Vagina (tissue), 2 donors: ENCODE measurements around the gene KRT6A.
"Not testable (repeated sequence)": the region's sequence is repeated elsewhere in the genome, so short reads cannot be mapped to it uniquely, and the experiment has no call there.

Experiments
- POLR2A ChIP-seq, 2 donors: fragments of 450-650 bp; IDR thresholded peaks; one replicate each; pipeline ENCODE4 v1.6.1; 2017; ENCODE audit warnings: antibody characterized with exemption in 2 of 2, mild to moderate bottlenecking in 2 of 2, moderate library complexity in 2 of 2
- POLR2AphosphoS5 ChIP-seq, 2 donors: sonication (generic); formaldehyde crosslinking; IDR thresholded peaks; one replicate each; pipeline ENCODE4 v1.9.0; 2017; ENCODE audit warnings: antibody characterized with exemption in 2 of 2, mild to moderate bottlenecking in 2 of 2, low read depth in 1 of 2; ENCODE audit not compliant: insufficient read depth in 1 of 2
- TF ChIP-seq, protein P1 (sequence below), 3 experiments: fragments of 450-650 bp in 2 of 3; fragments of 200-600 bp in 1 of 3; sonication (generic) in 1 of 3; IDR thresholded peaks; one replicate each; pipeline ENCODE4 v1.5.1; 2017 to 2019; ENCODE audit warnings: antibody characterized with exemption in 3 of 3, mild to moderate bottlenecking in 2 of 3, moderate library complexity in 2 of 3

DNA sequence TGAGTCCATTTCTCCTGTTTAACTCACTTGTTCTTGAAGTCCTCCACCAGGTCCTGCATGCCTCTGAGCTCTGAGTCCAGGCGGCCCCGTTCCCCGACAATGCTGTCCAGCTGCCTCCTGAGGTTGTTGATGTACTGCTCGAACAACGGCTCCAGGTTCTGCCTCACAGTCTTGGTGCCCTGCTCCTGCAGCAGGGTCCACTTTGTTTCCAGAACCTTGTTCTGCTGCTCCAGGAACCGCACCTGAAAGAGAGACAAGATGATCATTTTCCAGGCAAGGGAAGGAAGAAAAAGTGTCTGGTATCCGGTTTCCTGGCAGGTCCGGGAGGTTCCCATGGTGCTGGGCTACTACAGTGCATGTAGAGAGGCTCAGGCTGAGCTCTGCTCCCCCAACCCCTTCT is 1.6 kb downstream of the KRT6A start:
- TF ChIP-seq, protein P1, sequence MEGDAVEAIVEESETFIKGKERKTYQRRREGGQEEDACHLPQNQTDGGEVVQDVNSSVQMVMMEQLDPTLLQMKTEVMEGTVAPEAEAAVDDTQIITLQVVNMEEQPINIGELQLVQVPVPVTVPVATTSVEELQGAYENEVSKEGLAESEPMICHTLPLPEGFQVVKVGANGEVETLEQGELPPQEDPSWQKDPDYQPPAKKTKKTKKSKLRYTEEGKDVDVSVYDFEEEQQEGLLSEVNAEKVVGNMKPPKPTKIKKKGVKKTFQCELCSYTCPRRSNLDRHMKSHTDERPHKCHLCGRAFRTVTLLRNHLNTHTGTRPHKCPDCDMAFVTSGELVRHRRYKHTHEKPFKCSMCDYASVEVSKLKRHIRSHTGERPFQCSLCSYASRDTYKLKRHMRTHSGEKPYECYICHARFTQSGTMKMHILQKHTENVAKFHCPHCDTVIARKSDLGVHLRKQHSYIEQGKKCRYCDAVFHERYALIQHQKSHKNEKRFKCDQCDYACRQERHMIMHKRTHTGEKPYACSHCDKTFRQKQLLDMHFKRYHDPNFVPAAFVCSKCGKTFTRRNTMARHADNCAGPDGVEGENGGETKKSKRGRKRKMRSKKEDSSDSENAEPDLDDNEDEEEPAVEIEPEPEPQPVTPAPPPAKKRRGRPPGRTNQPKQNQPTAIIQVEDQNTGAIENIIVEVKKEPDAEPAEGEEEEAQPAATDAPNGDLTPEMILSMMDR (IDR thresholded peaks at IDR 0.05): not testable (repeated sequence)
- TF ChIP-seq POLR2A (IDR thresholded peaks at IDR 0.05); POLR2AphosphoS5 (IDR thresholded peaks at IDR 0.05; ENCODE audit: insufficient read depth in 1 of 2, low read depth in 1 of 2): not testable (repeated sequence)
